Kidney (tissue), 14 donors: Measurements from ENCODE around the gene SIX4. TPM values are rescaled to one million over a fixed set of nuclear protein-coding genes. Genes with fewer than 3 reads are reported as not detected.

Experiments used
- DNase-seq, 5 donors: peaks; one replicate each; pipeline ENCODE4 v3.0.0-alpha.2; 2013 to 2020
- FAIRE-seq: peaks from 2 replicates; lab custom pipeline; 2012; peaks lifted over from hg19 to GRCh38; lab: Jason Lieb, UNC
- H3K27ac ChIP-seq, 2 donors: one replicate each; pipeline ENCODE4 v1.7.0; 2013; ENCODE audit warnings: low read depth in 2 of 2, low read length in 2 of 2, inconsistent platforms in 1 of 2
- H3K27me3 ChIP-seq: one replicate; pipeline ENCODE4 v1.7.1; 2013; ENCODE audit warnings: low read length, inconsistent platforms; ENCODE audit not compliant: control insufficient read depth, insufficient read depth
- H3K36me3 ChIP-seq, 3 donors: one replicate each; pipeline versions ENCODE4 v1.7.0 to v1.7.1; 2013; ENCODE audit warnings: low read length in 3 of 3, control low read depth in 1 of 3, inconsistent platforms in 1 of 3; ENCODE audit not compliant: insufficient read depth in 3 of 3, control insufficient read depth in 2 of 3
- H3K4me1 ChIP-seq, 3 donors: one replicate each; pipeline versions ENCODE4 v1.7.0 to v1.7.1; 2013; ENCODE audit warnings: low read length in 3 of 3, inconsistent platforms in 1 of 3, low read depth in 1 of 3; ENCODE audit not compliant: control insufficient read depth in 2 of 3, insufficient read depth in 2 of 3
- H3K4me3 ChIP-seq, 3 donors: one replicate each; pipeline versions ENCODE4 v1.7.0 to v1.8.1; 2013; ENCODE audit warnings: low read length in 3 of 3, control low read depth in 1 of 3, inconsistent platforms in 1 of 3
- H3K9ac ChIP-seq, 3 donors: one replicate each; pipeline versions ENCODE4 v1.7.0 to v1.7.1; 2013; ENCODE audit warnings: low read length in 3 of 3, control low read depth in 1 of 3, inconsistent platforms in 1 of 3
- H3K9me3 ChIP-seq, 3 donors: one replicate each; pipeline versions ENCODE4 v1.7.0 to v1.7.1; 2013; ENCODE audit warnings: low read length in 3 of 3, control low read depth in 1 of 3, inconsistent platforms in 1 of 3; ENCODE audit not compliant: control insufficient read depth in 2 of 3, insufficient read depth in 1 of 3
- CTCF ChIP-seq: IDR thresholded peaks from 3 replicates; pipeline ENCODE4 v1.5.1; 2012; ENCODE audit warnings: mild to moderate bottlenecking, moderate library complexity, borderline replicate concordance; ENCODE audit not compliant: insufficient read depth; ENCODE audit errors: extremely low read depth
- intact Hi-C: fragments of 100-400 bp; cut with DNase I; formaldehyde crosslinking; loops from one replicate; pipeline ENCODE4 v1.11.1; 2022
- polyA plus RNA-seq: library from polyadenylated mRNA; stranded (reverse); fragments of 350-450 nt; fragmentation: Illumina TruSeq; extraction: RNeasy Lipid Tissue Mini Kit (QIAGEN cat#74804); gene quantifications from one replicate; pipeline ENCODE4 v1.2.3, GENCODE V29; 2014; ENCODE audit warnings: low read depth, low replicate concordance; ENCODE audit not compliant: insufficient read depth
- total RNA-seq: library from RNA; stranded (reverse); fragmentation: NEBNext Ultra II Directional; extraction: Animal tissue kit (Norgen Biotek cat#: 25700); gene quantifications from one replicate; pipeline ENCODE4 v1.2.1, GENCODE V29; 2021
- donor health status: control.
- donor health status: control.
- donor health status: control.
- donor health status: control.
- donor health status: control.
- donor health status: DM: yes; HTN: yes; CAD: no.
- donor health status: Normal renal cell carcinoma (clear cell type).

SIX4 gene
- total and polyA plus RNA-seq, 2 donors from 2014 or later, result 0.75 to 2.8 TPM

DNA sequence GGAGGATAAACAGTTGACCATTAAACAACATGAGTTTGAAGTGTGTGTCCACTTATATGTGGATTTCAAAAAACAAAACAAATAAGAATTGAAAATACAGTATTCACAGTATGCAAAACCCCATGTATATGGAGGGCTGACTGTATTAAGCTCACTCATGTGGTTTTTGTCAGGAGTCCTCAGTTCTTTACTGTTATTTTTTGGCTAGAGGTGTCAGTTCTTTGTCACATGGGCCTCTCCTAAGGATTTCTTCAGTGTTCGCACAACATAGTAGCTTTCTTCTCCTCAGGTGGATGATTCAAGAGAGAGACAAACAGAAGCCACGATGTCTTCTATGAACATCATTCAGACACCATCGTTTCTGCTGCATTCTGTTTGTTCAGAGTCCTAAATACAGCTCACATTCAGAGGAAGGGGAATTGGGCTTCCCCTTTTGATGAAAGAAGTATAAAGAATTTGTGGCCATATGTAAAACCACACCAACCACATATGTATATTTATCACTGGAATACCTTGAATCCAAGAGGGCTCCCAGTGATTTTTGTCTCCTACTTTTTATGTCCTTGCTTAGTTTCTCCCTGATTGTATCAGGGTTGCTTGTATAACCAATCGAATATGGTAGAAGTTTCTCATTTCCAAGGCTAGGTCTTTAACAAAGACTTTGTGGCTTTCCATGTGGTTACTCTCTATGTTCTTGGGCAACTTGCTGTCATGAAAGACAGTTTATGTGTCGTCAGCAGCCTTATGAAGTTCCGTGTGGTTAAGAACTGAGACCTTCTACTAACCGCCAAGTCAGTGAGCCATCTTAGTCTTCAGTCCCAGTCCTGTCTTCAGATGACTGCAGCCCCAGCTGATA, 29.3 kb upstream of the SIX4 start:
- TF ChIP-seq CTCF, result no peak
- Histone ChIP-seq H3K36me3 (no peaks in the 10 kb centered on the region), H3K27me3 (no peaks in the 10 kb centered on the region), H3K4me3 (no peak overlapping the region), H3K4me1 (no peaks in the 10 kb centered on the region), H3K27ac (no peak overlapping the region), H3K9ac (no peak overlapping the region), H3K9me3 (no peaks in the 10 kb centered on the region)
- intact Hi-C loops, result no loop called here
- FAIRE-seq (no peak), DNase-seq (peak in 1 of 5 donors; percentile 3)

GRCh38 chr14:60744566-60744965, 20.4 kb upstream of the SIX4 start:
- intact Hi-C loops, result no loop called here
- DNase-seq (no peak), FAIRE-seq (no peak)
- Histone ChIP-seq H3K4me1 (no peaks in the 10 kb centered on the region), H3K27ac (no peak overlapping the region), H3K27me3 (no peaks in the 10 kb centered on the region), H3K4me3 (no peak overlapping the region), H3K9ac (no peak overlapping the region), H3K36me3 (no peaks in the 10 kb centered on the region), H3K9me3 (no peaks in the 10 kb centered on the region)
- no peak for TF ChIP-seq CTCF

- H3K4me3 ChIP-seq, result no peak overlapping the region
- H3K36me3 ChIP-seq, result no peaks in the 10 kb centered on the region
- no peak overlapping the region for H3K27ac ChIP-seq
- H3K27me3 ChIP-seq, result no peaks in the 10 kb centered on the region
- no peak for TF ChIP-seq CTCF
- DNase-seq (no peak), FAIRE-seq (no peak)
- H3K9ac ChIP-seq, result no peak overlapping the region
- peaks cover 0 to 4% (median 0%) of the 10 kb centered on the region in 3 donors for H3K4me1 ChIP-seq
- intact Hi-C loops, result no loop called here
- no peaks in the 10 kb centered on the region for H3K9me3 ChIP-seq
Observed at GRCh38 chr14:60738843-60739508, 14.8 kb upstream of the SIX4 start.
